DND-41 (cell line): ENCODE measurements around the gene PLEKHO2.

Experiments used
- ATAC-seq: fragments of 200-7000 bp; cut with Tn5 transposase; 3 replicates; pipeline ENCODE4 v1.9.1; 2021; ENCODE audit warnings: low read depth; ENCODE audit not compliant: insufficient read depth
- DNase-seq: peaks from one replicate; pipeline ENCODE4 v3.0.0-alpha.2; 2020
- H2AFZ ChIP-seq: 2 replicates; pipeline ENCODE4 v1.6.0; 2012; ENCODE audit warnings: low read depth, low read length
- H3K27ac ChIP-seq: 2 replicates; pipeline ENCODE4 v1.5.1; 2012; ENCODE audit warnings: low read length, inconsistent platforms
- H3K27me3 ChIP-seq: fragments of 200-600 bp; sonication (generic); 2 replicates; pipeline ENCODE4 v1.6.0; 2012; ENCODE audit warnings: low read length, mild to moderate bottlenecking, inconsistent platforms; ENCODE audit not compliant: insufficient read depth, poor library complexity
- H3K36me3 ChIP-seq: 2 replicates; pipeline ENCODE4 v1.5.1; 2012; ENCODE audit warnings: low read length, inconsistent platforms; ENCODE audit not compliant: insufficient read depth
- H3K4me1 ChIP-seq: 2 replicates; pipeline ENCODE4 v1.5.1; 2012; ENCODE audit warnings: mild to moderate bottlenecking, low read length; ENCODE audit not compliant: insufficient read depth
- H3K4me2 ChIP-seq: 2 replicates; pipeline ENCODE4 v1.6.0; 2012; ENCODE audit warnings: mild to moderate bottlenecking, moderate library complexity, low read length, inconsistent platforms; ENCODE audit not compliant: insufficient read depth
- H3K4me3 ChIP-seq, 2 experiments: fragments of 200-600 bp in 1 of 2; shearing (Covaris generic) in 1 of 2; 2 replicates each; pipeline ENCODE4 v1.5.1; 2012 to 2016; ENCODE audit warnings: inconsistent platforms in 2 of 2, low read length in 2 of 2, mild to moderate bottlenecking in 2 of 2, low read depth in 1 of 2, moderate library complexity in 1 of 2
- H3K79me2 ChIP-seq: 2 replicates; pipeline ENCODE4 v1.6.0; 2012; ENCODE audit warnings: low read length, inconsistent platforms; ENCODE audit not compliant: insufficient read depth
- H3K9ac ChIP-seq: 2 replicates; pipeline ENCODE4 v1.6.0; 2012; ENCODE audit warnings: low read depth, mild to moderate bottlenecking, inconsistent platforms, low read length, moderate library complexity
- H3K9me3 ChIP-seq: 2 replicates; pipeline ENCODE4 v1.5.1; 2012; ENCODE audit warnings: low read length, moderate library complexity, mild to moderate bottlenecking, inconsistent platforms; ENCODE audit not compliant: insufficient read depth, severe bottlenecking
- H4K20me1 ChIP-seq: 2 replicates; pipeline ENCODE4 v1.6.0; 2012; ENCODE audit warnings: low read length; ENCODE audit not compliant: insufficient read depth
- EZH2 ChIP-seq: IDR thresholded peaks from 3 replicates; pipeline ENCODE4 v1.6.1; 2012; ENCODE audit warnings: borderline replicate concordance, low read depth, mild to moderate bottlenecking, moderate library complexity, low read length, inconsistent platforms; ENCODE audit not compliant: severe bottlenecking
- TF ChIP-seq, protein P1 (sequence below): IDR thresholded peaks from 2 replicates; pipeline ENCODE4 v1.5.1; 2012; ENCODE audit warnings: borderline replicate concordance, low read length, moderate library complexity, mild to moderate bottlenecking; ENCODE audit not compliant: poor library complexity, severe bottlenecking; ENCODE audit errors: extremely low read depth

PLEKHO2 gene

GRCh38 chr15:64862408-64862807 lies 20.7 kb downstream of the PLEKHO2 start:
- no peak for DNase-seq
- Histone ChIP-seq H3K4me3 (no peak overlapping the region), H3K9me3 (no peaks in the 10 kb centered on the region), H2AFZ (no peak overlapping the region), H3K9ac (no peak overlapping the region), H3K4me2 (no peak overlapping the region), H4K20me1 (0 out of 2 replicates have a peak, but pooled peaks cover 4% of the 10 kb centered on the region), H3K79me2 (no peaks in the 10 kb centered on the region), H3K4me1 (no peaks in the 10 kb centered on the region), H3K36me3 (peaks cover 26% of the 10 kb centered on the region), H3K27ac (no peak overlapping the region), H3K27me3 (no peaks in the 10 kb centered on the region)
- no peak for TF ChIP-seq EZH2
- TF ChIP-seq, protein P1, sequence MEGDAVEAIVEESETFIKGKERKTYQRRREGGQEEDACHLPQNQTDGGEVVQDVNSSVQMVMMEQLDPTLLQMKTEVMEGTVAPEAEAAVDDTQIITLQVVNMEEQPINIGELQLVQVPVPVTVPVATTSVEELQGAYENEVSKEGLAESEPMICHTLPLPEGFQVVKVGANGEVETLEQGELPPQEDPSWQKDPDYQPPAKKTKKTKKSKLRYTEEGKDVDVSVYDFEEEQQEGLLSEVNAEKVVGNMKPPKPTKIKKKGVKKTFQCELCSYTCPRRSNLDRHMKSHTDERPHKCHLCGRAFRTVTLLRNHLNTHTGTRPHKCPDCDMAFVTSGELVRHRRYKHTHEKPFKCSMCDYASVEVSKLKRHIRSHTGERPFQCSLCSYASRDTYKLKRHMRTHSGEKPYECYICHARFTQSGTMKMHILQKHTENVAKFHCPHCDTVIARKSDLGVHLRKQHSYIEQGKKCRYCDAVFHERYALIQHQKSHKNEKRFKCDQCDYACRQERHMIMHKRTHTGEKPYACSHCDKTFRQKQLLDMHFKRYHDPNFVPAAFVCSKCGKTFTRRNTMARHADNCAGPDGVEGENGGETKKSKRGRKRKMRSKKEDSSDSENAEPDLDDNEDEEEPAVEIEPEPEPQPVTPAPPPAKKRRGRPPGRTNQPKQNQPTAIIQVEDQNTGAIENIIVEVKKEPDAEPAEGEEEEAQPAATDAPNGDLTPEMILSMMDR = no peak
- no peak for ATAC-seq

GRCh38 chr15:64864068-64864467 lies 22.4 kb downstream of the PLEKHO2 start:
- TF ChIP-seq, protein P1 = no peak
- TF ChIP-seq EZH2 = no peak
- Histone ChIP-seq H3K36me3 (peaks cover 24% of the 10 kb centered on the region), H3K4me3 (no peak overlapping the region), H3K27me3 (no peaks in the 10 kb centered on the region), H4K20me1 (no peaks in the 10 kb centered on the region), H3K4me2 (no peak overlapping the region), H3K9me3 (no peaks in the 10 kb centered on the region), H2AFZ (no peak overlapping the region), H3K9ac (no peak overlapping the region), H3K4me1 (no peaks in the 10 kb centered on the region), H3K27ac (no peak overlapping the region), H3K79me2 (no peaks in the 10 kb centered on the region)
- ATAC-seq = no peak
- no peak for DNase-seq

DNA sequence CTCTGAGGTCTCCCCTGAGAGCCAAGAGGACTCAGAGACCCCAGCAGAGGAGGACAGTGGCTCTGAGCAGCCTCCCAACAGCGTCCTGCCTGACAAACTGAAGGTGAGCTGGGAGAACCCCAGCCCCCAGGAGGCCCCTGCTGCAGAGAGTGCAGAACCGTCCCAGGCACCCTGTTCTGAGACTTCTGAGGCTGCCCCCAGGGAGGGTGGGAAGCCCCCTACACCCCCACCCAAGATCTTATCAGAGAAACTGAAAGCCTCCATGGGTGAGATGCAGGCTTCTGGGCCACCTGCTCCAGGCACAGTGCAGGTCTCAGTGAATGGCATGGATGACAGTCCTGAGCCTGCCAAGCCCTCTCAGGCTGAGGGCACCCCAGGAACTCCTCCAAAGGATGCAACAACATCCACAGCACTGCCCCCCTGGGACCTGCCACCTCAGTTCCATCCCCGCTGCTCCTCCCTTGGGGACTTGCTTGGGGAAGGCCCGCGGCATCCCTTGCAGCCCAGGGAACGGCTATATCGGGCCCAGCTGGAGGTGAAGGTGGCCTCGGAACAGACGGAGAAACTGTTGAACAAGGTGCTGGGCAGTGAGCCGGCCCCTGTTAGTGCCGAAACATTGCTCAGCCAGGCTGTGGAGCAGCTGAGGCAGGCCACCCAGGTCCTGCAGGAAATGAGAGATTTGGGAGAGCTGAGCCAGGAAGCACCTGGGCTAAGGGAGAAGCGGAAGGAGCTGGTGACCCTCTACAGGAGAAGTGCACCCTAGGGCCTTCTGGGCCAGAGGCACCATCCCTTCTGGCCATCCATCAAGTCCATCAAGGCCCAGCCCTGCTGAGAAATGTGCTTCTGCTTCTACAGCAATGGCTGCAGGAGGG lies 23.6 kb downstream of the PLEKHO2 start:
- peak; percentile 19; the same call in 1 of the 3 replicates for ATAC-seq
- Histone ChIP-seq H3K9ac (no peak overlapping the region), H4K20me1 (no peaks in the 10 kb centered on the region), H2AFZ (no peak overlapping the region), H3K36me3 (peaks cover 15% of the 10 kb centered on the region; the same call in 1 of the 2 replicates), H3K4me1 (no peaks in the 10 kb centered on the region), H3K4me3 (no peak overlapping the region), H3K4me2 (no peak overlapping the region), H3K27me3 (no peaks in the 10 kb centered on the region), H3K27ac (no peak overlapping the region), H3K79me2 (no peaks in the 10 kb centered on the region), H3K9me3 (no peaks in the 10 kb centered on the region)
- TF ChIP-seq, protein P1 = no peak
- TF ChIP-seq EZH2 = no peak
- no peak for DNase-seq
